RKO (cell line): ENCODE data around the gene QPCT.
A peak's percentile ranks its signal among the peaks of the same experiment; 100 is the strongest.

Experiments
- DNase-seq: peaks from one replicate; pipeline ENCODE4 v3.0.0-alpha.2; 2016; ENCODE audit warnings: low spot score

Gene QPCT

GRCh38 chr2:37324786-37325624 lies 19.4 kb upstream of the QPCT start, which contains the start of gene PRKD3:
TSS of gene PRKD3 (minus strand) at chr2:37324833. CDS start at chr2:37316524, 8,309 bp downstream.
- peak; percentile 20 for DNase-seq

GRCh38 chr2:37325625-37326071 lies 18.8 kb upstream of the QPCT start:
- no peak for DNase-seq

- DNase-seq: peak; percentile 23
Measured at GRCh38 chr2:37326285-37326684, 18.1 kb upstream of the QPCT start.

- no peak for DNase-seq
Measured at GRCh38 chr2:37326866-37327634, 17.4 kb upstream of the QPCT start.

GRCh38 chr2:37330681-37331080 lies 13.7 kb upstream of the QPCT start:
- no peak for DNase-seq

- DNase-seq: no peak
Measured at GRCh38 chr2:37332560-37332959, 11.9 kb upstream of the QPCT start.

GRCh38 chr2:37333256-37333655 lies 11.2 kb upstream of the QPCT start:
- DNase-seq: no peak

GRCh38 chr2:37335604-37336003 lies 8.8 kb upstream of the QPCT start:
- DNase-seq: no peak

- DNase-seq: no peak
Measured at GRCh38 chr2:37337620-37338280, 6.7 kb upstream of the QPCT start.

- no peak for DNase-seq
Measured at GRCh38 chr2:37338933-37339332, 5.5 kb upstream of the QPCT start.

GRCh38 chr2:37340637-37341036 lies 3.8 kb upstream of the QPCT start:
- no peak for DNase-seq

GRCh38 chr2:37342591-37343220 lies 1.7 kb upstream of the QPCT start:
- no peak for DNase-seq

GRCh38 chr2:37343537-37344434 lies 644 bp upstream of the QPCT start:
- DNase-seq: no peak

- DNase-seq: no peak
Measured at GRCh38 chr2:37348155-37348554, 3.7 kb downstream of the QPCT start.

- DNase-seq: no peak
Measured at GRCh38 chr2:37349231-37349860, 4.9 kb downstream of the QPCT start.

- DNase-seq: no peak
Measured at GRCh38 chr2:37350034-37350433, 5.6 kb downstream of the QPCT start.

- DNase-seq: no peak
Measured at GRCh38 chr2:37354531-37354930, 10.1 kb downstream of the QPCT start.

- DNase-seq: no peak
Measured at GRCh38 chr2:37355735-37356134, 11.3 kb downstream of the QPCT start.

- DNase-seq: no peak
Measured at GRCh38 chr2:37356299-37356698, 11.9 kb downstream of the QPCT start.

GRCh38 chr2:37357069-37357468 lies 12.6 kb downstream of the QPCT start:
- DNase-seq: no peak

- no peak for DNase-seq
Measured at GRCh38 chr2:37357530-37357929, 13.1 kb downstream of the QPCT start.
